Stimulated activated CD4-positive, alpha-beta T cell treated with anti-CD3 and anti-CD28 coated beads, TNF-alpha, amount 100 ng/mL, for 4 hours (primary cell): ENCODE results near the gene NR3C2.
"Not testable (repeated sequence)": the region's sequence is repeated elsewhere in the genome, so short reads cannot be mapped to it uniquely, and the experiment has no call there.

ENCODE experiments used
- DNase-seq, 3 experiments: peaks; one replicate each; pipeline ENCODE4 v3.0.0-alpha.2; 2020; ENCODE audit warnings: low read depth in 3 of 3

Gene NR3C2

DNA sequence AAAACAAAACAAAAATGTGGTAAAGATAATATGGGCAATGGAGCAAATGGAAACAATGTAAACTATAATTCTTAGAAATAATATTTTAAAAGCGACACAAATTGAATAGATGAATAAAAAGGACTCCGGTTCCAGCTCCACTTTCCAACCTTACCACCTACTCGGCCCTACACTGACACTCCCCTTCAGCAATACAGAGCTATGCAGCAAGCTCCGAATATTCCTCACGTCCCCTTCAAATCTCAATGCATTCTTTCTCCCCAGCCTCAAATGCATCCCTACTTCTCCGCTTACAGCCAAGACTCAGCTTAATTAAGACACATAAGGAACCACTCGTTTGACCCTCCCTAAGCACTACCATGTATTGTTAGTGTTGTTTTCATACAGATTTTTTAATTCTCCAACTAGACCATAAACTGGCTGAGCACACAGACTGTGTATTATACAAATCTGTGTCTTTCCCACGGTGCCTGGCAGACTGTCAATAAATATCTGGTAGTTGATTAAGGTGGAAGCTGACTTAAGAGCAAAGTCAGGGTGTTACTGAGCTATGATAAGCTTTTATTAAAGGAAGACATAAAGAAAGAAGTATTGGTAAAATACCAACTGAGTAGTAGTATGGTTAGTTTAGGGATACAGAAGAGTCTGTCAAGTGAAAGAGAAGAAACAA is 219.1 kb downstream of the NR3C2 start:
- DNase-seq = no peak

GRCh38 chr4:148216866-148217814 is 225.1 kb downstream of the NR3C2 start:
- no peak for DNase-seq

DNA sequence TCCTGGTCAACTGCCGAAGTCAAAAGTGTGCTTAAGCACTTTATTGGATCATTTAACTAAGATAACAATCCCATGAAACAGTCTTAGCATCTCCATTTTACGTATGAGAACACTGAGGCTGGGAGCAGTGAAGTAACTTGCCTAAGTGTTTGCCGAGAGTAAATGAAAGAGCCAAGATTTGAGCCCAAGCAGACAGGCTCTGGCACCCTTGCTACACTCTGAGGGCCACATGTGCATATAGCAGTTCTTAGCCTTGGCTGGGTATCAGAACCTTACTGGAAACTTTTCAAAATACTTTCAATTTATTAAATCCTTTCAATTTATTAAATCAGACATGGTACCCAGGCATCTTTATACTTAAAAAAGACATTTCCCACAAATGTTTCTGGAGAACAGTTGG is 225.9 kb downstream of the NR3C2 start:
- no peak for DNase-seq

DNA sequence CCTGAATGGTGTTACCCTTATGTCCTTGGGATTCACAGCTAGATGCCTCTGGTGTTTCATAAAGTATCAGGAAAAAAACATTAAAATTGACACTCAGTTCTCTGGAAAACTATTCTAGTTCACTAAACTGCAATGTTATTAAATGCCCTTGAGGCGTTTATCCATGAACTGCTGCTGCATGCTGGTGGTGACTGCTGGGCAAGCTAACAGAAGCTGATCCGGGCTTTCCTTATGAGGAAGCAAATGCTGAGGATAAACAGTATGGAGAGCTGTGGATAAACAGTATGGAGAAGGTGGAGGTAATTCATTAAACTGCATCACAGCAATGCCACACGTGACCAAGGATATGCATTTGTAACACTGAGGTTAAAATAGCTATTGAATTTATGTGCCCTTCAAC is 227.0 kb downstream of the NR3C2 start:
- DNase-seq = no peak

GRCh38 chr4:148214529-148215166 is 227.6 kb downstream of the NR3C2 start:
- no peak for DNase-seq

GRCh38 chr4:148211533-148211932 is 230.7 kb downstream of the NR3C2 start:
- no peak for DNase-seq

- no peak for DNase-seq
Measured at GRCh38 chr4:148210661-148211060, 231.6 kb downstream of the NR3C2 start.

- DNase-seq = no peak
Measured at GRCh38 chr4:148207068-148207467, 235.1 kb downstream of the NR3C2 start.

DNA sequence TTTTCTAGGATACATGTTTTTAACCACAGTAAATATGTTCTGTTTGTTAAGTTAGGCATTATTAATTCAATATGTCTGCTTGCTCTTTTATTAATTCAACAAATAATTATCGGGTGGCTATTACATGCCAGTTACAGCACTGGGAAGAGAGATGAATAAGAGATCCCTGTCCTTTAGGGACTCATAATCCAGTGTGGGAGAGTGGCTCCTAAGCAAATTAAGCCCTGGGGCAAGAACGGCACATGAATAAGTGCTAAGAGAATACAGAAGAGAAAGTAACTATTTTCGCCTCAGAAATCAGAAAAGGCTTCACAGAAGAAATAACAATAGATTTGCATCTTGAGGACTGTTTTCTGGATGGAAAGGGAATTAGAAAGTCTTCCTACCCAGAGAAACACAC is 236.7 kb downstream of the NR3C2 start:
- DNase-seq = no peak

DNA sequence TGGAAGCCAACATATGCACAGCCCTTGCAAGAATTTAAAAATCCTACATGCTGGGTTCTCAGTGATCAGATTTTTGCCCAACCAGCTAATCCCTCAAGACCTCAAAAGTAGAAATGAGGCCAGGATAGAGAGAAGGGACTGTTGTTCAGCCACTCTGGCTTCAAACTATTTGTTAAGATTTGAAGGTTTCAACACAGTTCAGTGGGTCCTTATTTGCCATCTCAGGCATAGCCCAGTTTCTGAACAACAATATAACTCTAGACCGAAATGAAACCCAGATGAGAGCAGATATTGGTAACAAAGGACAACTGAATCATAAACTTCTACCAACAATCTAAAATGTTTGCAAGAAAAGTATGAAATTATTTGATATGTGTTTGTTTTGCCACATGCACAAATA is 237.3 kb downstream of the NR3C2 start:
- DNase-seq = no peak

DNA sequence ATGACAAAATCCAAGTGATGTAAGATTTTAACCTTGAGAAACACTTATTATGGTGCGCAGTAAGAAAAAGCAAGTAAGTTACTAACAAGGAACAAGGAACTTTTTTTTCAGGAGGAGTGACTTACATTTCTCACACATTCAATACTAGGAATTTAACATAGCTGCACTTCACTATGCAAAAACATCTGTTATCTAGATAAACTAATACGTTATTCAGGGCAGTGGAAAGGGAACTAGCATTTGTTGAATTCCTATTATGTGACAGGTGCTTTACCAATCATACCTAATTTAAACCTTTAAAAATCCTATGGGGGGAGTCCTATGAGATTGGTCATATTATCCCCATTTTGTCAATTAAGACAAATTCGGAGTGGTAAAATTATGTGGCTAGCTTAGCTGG is 238.0 kb downstream of the NR3C2 start:
- DNase-seq = no peak

GRCh38 chr4:148203056-148203898 is 238.9 kb downstream of the NR3C2 start:
- no peak for DNase-seq

- no peak for DNase-seq
Measured at GRCh38 chr4:148200960-148201359, 241.3 kb downstream of the NR3C2 start.

- no peak for DNase-seq
Measured at GRCh38 chr4:148196164-148196563, 246.1 kb downstream of the NR3C2 start.

DNA sequence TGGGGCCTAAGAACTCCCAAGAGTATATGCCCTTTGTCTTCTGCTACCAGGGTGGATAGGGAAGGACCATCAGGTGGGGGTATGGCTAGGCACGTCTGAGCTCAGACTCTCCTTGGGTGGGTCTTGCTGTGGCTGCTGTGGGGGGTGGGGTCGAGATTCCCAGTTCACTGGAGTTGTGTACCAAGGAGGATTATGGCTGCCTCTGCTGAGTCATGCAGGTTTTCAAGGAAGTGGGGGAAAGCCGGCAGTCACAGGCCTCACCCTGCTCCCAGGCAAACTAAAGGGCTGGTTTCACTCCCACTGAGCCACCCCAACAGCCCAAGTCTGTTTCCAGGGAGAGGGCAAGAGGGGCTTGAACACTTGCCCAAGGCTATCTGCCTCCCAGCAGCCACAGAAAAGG is 249.7 kb downstream of the NR3C2 start:
- no peak for DNase-seq

GRCh38 chr4:148187454-148188222 is 254.6 kb downstream of the NR3C2 start:
- not testable (repeated sequence) for DNase-seq

GRCh38 chr4:148184922-148185321 is 257.3 kb downstream of the NR3C2 start:
- DNase-seq = no peak

GRCh38 chr4:148182230-148182911 is 259.8 kb downstream of the NR3C2 start:
- DNase-seq = no peak

DNA sequence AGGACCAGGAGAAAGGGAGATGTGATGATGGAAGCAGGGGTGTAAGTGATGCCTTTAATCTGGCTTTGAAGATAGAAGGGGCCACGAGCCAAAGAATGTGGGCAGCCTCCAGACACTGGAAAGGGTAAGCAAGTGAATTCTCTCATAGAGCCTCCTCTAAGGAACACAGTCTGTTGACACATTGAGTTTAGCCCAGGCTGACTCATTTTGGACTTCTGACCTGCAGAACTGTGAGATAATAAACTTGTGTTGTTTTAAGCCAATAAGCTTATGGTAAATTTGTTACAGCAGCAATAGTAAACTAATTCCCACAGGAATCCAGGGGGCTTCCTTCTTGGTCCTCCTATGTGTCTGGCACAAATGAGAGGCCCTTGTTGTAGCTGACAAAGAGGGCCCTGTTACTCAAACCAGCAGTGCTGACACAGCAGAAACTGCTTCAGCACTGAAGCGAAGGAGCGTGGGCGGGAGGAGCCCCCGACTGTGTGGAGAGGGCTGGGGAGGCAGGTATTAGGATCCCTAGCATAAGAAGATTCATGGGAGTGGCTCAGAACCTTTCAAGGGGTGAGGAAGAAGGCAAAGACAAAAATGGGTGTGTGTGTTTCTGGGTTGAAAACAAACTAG is 268.7 kb downstream of the NR3C2 start:
- DNase-seq = no peak

- DNase-seq = no peak
Measured at GRCh38 chr4:148171596-148171995, 270.6 kb downstream of the NR3C2 start.
